T1000 (cell line): ENCODE results near the gene GFRA1.
A peak's percentile ranks its signal among the peaks of the same experiment; 100 is the strongest.

Source experiments
- DNase-seq: peaks from one replicate; lab custom pipeline; 2025; ENCODE audit warnings: mixed read lengths; lab: John Stamatoyannopoulos, UW

The GFRA1 gene

GRCh38 chr10:116126239-116126638 lies 146.8 kb downstream of the GFRA1 start:
- DNase-seq: no peak

DNA sequence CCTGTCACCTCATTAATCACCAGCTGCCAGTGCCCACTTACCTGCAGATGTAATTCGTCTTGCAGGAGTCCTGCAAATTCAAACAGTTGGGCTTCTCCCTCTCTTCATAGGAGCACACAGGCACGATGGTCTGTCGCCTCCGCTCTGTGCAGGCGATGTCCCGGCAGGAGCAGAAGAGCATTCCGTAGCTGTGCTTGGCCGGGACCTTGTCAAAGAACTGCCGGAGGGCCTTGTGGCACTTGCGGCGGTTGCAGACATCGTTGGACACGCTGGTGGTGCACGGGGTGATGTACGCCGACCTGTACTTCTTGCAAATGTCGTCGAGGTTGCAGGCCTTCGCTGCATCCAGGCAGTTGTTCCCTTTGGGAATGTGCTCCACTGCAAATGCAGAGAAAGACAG lies 147.8 kb downstream of the GFRA1 start:
- no peak for DNase-seq

DNA sequence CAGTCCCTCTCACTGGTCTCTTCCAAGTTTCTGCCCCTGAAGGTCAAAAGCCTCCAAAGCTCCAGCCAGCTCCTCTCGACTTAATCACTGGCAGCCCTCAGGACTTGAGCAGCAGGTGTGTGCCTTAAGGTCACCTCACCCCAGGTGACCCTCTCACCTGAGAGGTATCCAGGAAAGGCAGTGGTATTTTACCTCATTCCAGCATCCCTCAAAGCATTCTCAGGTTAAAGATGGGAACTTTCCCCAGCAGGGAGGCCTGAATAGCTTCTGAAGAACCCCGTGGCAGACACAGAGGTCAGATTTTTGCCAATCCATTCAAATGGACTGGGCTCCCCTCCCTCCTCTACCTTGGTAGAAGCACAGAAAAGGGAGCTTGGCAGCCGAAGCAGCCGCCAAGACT lies 148.2 kb downstream of the GFRA1 start:
- DNase-seq: no peak

- no peak for DNase-seq
Observed at GRCh38 chr10:116122664-116123063, 150.3 kb downstream of the GFRA1 start.

GRCh38 chr10:116121640-116122525 lies 151.1 kb downstream of the GFRA1 start:
- DNase-seq: no peak

DNA sequence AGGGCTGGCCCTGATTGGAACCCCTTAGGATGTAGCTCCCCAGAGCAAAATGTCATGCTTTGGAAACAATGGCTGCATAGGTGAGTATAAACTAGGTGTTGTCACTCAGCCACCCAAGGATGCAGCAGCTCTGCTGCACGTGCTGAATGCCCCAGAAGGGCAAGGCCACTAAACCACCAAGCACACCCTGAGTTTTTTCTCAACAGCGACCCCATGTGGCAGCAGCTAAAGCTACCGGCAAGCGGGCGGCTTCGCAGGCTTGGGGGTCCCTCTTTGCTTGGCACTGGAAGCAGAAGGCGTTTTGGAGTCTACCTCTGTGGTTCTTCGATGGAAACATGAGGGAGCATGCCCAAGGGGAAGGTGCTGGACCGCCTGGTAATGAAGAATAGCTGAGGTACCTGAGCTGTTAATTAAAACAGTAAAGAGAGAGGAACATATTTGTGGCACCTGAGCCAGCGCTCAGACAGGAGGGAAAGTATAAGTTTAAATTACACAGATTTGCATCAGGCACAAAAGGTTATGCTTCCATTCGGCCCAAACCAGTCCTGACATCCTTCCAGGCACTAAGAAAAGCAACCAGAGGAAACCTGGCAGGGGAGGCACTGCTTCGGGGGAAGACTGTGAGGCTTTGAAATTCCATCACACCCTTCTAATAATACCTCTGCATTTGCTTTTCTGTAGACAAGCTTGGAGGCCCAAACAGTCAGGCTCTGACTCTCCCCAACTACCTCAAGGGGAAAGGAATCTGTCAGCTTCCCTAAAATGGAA lies 152.1 kb downstream of the GFRA1 start:
- no peak for DNase-seq

GRCh38 chr10:116118847-116119246 lies 154.2 kb downstream of the GFRA1 start:
- DNase-seq: no peak

- DNase-seq: no peak
Observed at GRCh38 chr10:116115797-116116196, 157.2 kb downstream of the GFRA1 start.

- DNase-seq: no peak
Observed at GRCh38 chr10:116115036-116115641, 157.9 kb downstream of the GFRA1 start.

- DNase-seq: peak; percentile 87
Observed at GRCh38 chr10:116113721-116114501, 159.1 kb downstream of the GFRA1 start.

DNA sequence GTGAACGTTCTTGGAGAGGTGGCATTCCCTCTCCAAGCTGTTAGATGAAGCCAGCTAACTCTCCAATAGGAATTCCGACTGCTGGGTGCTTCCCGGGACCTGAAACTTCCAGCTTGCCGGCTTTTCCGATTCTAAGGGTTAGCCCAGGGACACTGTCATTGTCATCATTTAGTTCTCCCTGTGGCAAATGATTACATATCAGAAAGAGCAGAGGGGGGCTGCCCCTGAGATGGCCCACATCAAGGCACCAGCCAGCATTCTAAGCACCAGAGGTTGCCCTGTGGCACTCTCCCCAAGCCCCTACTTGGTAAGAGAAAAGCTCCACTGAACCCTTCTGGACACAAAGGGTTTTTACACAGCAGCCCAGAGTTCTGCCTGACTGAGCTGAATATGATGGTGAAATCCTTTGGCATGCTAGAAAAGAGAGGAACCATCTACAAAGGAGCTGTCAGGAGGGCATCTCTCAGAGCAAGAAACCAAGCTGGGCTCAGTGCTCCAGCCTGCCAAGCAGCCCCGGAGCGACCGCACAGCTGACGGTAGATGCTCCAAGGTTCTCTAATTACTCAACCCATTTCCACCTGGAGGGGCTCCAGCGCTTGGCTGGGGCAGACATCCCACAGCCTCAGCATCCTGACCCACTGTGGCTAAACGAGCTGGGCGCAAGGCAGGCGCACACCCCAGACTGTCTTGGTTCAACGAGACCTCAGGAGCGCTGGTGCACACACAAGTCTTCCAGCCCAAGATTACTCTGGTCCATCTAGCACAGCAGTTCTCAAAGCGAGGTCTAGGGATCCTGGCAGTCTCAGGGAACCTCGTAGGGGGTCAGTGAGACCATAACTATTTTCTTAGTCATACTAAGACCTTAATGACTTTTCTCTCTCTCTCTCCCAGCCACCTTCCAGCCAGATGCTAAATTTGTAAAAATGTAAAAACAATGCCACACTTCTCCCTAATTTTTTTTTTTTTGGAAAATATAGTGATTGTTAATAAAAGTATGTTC lies 160.5 kb downstream of the GFRA1 start:
- no peak for DNase-seq

DNA sequence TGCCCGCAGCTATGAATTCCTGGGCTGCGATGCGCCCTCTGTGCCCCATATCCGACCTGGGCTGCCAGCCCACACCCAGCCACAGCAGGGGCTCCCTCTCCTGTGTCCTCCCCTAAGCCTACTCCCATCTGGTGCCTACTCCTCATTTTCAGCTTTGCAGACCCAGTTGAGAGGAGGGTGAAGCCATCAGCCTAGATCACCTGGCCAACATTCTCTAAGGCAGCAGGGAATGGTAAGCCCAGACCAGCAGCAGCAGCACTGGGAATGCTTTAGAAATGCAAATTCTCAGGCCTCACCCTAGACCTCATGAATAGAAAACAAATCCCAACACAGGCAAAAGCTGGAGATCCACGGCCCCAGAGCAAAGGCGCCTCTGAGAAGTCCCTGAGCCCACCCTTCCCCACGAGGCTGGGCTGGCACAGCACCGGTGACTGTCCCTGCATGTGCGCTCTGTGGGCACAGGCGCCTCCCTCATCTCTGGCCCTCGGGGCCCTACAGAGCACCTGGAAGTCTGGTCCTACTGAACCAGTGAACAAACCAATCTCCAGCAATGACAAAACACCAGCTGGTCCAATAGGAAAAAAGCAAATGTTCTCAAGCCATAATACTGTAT lies 161.4 kb downstream of the GFRA1 start:
- DNase-seq: no peak

GRCh38 chr10:116110736-116111135 lies 162.3 kb downstream of the GFRA1 start:
- no peak for DNase-seq

GRCh38 chr10:116109881-116110280 lies 163.1 kb downstream of the GFRA1 start:
- no peak for DNase-seq

GRCh38 chr10:116109481-116109880 lies 163.5 kb downstream of the GFRA1 start:
- no peak for DNase-seq

GRCh38 chr10:116108095-116108494 lies 164.9 kb downstream of the GFRA1 start:
- DNase-seq: no peak

DNA sequence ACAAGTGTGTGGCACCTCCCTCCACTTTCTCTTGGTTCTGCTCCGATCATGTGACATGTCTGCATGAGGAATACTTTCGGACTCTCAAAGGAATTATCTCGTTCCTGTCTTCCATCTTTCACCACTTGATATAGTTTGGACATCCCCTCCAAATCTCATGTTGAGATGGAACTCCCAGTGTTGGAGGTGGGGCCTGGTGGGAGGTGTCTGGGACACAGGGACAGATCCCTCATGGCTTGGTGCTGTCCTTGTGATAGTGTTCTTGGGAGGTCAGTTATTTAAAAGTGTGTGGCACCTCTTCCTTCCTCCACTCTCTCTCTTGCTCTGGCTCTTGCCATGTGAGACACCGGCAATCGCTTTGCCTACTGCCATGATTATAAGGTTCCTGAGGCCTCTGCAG lies 166.4 kb downstream of the GFRA1 start:
- no peak for DNase-seq

- no peak for DNase-seq
Observed at GRCh38 chr10:116105264-116105663, 167.7 kb downstream of the GFRA1 start.

GRCh38 chr10:116104210-116104932 lies 168.6 kb downstream of the GFRA1 start:
- DNase-seq: no peak

DNA sequence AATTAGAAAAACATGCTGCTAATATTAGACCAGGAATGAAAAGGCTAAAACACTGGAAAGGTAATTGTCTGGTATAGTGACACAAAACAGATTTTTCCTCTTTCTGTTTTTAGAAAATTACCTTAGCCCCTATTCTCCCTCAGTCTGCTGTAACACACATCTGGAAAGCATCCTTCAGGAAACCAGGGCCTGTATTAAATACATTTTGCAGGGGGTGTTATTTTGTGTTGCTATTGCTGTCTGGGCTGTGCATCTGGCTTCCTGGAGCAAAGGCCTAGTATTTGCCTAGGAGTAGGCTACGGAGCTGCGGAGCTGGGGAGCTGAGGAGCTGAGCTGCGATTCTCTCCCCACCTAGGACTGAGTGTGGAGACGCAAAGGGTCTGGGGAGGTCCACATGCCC lies 169.3 kb downstream of the GFRA1 start:
- no peak for DNase-seq
